A204.1 (cell line): ENCODE results near the gene INHA.

Experiments used
- FAIRE-seq: peaks from 2 replicates; lab custom pipeline; 2012; peaks lifted over from hg19 to GRCh38; lab: Jason Lieb, UNC

INHA gene

GRCh38 chr2:219572237-219573001, at the start of gene INHA:
Gene INHA (plus strand): TSS chr2:219572310. CDS start chr2:219572375, 65 bp downstream.
- FAIRE-seq = no peak

DNA sequence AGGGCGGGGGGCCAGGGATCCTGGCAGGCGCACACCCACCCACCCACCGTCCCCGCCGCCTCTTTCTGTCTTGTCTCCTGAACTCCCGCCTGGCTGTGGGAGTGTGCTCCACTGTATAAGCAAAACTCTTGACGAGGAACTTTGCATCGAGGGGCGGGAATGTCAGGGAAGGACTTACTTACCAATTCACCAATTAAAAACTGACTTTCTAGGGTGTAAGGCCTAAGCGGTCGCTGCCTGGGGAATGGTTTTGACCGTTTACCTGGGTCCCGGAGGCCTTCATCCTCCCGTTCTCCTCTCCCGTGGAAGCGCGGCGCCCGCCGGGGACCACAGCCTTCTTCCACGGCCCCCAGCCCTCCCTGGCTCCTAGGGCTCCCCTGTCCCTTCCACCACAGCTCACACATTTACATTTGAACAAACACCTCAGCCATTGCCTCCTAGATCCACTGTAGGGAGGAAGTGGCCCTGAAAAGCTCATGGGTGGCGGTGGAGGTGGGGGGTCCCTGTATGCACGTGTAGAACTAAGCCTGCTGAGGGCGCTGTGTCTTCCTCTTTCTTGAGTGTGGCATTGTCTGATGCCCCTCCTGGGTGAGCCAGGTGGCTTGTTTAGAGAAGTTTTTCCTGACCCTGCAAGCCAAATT, 49.0 kb upstream of the INHA start:
- no peak for FAIRE-seq

- no peak for FAIRE-seq
Observed at GRCh38 chr2:219524817-219525216, 47.3 kb upstream of the INHA start.

DNA sequence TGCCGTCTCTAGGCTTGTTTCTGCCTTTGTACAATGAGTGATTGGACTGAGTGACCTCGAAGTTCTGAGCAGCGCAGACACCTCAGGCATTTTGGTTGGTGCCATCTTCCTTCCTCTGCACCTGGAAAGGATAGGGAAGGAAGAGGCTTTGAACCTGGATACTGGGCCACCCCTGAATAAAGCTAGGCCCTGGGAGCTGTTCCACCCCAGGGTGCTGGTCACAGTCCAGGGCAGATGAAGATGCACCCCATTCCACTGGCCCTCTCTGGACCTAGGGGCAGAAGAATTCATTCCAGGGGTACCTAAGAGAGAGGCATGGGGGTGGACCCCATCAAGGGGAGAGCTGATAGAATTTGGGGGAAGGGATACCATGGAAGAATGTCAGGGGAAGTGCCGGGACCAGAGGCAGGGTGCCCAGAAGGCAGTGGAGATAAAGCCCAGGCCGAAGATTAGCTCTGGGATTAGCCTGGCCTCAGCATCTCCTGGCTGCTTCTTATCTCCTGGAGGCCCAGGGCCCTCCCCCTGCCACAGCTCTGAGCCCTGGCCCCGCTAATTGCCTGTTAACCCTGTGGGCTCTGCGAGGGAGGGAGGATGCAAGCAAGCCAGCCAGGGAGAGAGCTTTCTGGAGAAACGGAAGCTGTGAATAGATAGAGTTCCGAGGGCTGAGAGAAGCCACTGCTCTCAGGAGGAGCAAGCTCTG, 46.4 kb upstream of the INHA start:
- FAIRE-seq = no peak

- FAIRE-seq = no peak
Observed at GRCh38 chr2:219526320-219527075, 45.6 kb upstream of the INHA start.

DNA sequence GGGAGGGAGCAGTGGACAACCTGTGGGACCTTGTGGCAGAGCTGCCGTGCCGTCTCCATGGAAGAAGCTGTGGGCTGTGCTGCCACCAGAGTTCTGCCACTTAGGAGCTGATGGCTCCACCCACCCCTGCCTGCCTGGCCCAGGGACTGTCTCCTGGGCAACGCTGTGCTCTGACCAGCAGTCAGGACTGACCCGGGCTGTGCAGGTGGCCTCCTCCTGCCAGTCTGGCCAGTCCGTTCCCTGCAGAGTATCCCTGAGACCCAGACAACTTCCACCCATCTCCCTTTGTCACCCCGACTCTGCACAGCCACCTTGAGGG, 45.1 kb upstream of the INHA start:
- FAIRE-seq = no peak

DNA sequence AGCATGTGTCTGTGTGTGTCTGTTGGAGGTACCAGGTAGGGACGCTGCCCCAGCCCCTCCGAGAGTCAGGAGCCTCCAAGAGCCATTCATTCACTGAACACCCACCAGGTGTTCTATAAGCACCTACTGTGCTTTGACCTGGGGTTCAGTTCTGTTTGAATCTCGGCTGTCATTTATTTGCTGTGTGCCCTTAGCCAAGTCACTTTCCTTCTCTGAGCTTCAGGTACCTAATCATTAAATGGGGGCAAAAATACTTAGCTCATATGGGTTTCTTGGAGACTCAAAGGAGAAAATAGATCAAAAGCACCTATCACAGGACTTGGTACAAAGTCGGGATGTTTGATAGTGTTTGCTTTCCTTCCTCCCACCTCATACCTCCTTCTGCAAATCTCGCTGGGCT, 44.6 kb upstream of the INHA start:
- no peak for FAIRE-seq

DNA sequence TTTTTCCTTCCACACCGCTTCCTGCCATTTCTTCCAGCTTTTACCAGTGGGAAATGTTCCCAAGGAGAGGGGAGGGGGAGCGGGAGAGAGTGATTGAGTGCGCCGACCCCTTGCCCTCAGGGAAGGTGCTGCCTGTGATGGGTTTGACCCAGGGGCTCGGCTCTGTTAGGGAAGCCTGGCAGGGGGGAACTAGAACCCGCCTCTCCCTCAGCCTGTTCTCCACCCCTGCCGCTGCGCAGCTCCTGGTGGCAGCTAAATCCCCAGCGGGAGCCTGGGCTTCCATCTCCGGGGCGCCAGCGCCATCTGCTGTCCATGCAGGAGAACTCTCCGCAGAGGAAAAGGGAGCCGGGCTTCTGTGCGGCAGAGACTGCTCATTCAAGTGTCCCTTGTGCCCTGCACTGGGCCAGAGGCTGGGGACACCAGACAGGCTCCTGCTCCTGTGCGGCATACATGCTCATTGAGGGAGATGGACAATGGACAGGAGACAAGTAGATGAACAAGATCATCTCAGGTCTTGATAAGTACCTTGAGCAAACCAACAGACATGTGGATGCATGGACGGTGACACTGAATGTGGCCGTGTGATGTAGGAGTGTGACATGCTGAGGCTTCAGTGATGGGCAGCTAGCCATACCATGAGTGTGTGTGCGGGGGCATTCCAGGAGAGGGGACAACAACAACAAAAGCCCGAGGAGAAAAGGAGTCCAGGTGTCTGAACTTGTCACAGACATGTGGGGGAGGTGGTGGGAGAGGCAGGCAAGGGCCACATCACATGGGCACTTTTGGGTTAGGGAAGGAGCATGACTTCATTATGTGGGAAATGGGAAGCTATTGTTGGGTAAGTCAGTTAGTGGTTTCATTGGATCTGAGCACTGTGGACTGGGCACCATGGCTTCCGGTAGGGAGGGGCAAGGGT, 41.8 kb upstream of the INHA start:
- no peak for FAIRE-seq

DNA sequence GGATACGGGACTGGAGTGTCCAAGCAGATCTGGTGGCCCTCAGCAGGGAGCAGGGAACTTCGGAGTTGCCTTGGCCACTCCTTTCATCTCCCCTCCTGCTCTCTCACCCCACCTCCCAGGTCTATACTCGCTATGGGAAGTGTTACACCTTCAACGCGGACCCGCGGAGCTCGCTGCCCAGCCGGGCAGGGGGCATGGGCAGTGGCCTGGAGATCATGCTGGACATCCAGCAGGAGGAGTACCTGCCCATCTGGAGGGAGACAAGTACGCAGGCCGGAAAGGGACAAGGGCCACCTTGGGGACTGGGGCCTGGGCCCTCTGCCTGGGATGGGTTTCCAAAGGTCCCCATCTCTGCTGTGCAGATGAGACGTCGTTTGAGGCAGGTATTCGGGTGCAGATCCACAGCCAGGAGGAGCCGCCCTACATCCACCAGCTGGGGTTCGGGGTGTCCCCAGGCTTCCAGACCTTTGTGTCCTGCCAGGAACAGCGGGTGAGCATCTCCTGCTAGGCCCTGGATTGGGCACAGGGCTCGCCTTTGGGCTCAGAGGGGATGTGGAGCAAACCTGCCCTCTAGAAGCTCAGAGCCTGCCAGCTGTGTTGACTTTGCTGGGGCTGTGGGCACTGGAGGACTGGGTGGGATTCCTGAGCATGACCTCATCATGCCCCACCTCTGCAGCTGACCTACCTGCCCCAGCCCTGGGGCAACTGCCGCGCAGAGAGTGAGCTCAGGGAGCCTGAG, 40.3 kb upstream of the INHA start:
- FAIRE-seq = no peak

GRCh38 chr2:219532378-219532649, 39.8 kb upstream of the INHA start:
- no peak for FAIRE-seq

DNA sequence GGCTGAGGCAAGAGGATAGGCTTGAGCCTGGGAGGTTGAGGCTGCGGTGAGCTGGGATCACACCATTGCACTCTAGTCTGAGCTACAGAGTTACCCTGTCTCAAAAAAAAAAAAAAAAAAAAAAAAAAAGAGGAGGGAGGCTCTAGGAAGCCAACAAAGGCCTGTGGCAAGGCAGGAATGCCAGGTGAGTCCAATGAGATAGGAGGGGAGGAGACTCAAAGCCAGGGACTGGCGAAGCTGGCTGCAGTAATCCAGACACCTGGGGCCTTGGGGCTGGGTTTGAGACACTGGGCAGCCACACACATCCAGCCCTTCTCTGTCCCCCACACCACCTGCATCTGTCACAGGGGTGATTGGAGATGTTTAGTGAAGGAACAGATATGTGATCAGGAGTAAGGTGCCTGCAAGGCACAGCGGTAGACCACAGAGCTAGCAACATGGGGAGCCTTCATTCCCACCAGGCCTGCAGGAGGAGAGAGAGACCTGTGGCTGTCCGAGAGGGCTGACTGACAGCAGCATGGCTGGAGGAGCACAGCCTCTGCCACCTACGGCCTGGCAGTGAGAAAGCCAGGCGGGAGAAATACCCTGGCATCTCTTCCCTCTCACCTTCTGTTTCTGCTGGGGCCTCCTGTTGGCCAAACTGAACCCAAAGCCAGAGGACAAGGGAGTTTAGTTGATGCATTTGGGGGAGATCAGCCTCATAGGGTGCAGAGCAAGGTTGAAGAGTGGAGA, 38.0 kb upstream of the INHA start:
- no peak for FAIRE-seq

DNA sequence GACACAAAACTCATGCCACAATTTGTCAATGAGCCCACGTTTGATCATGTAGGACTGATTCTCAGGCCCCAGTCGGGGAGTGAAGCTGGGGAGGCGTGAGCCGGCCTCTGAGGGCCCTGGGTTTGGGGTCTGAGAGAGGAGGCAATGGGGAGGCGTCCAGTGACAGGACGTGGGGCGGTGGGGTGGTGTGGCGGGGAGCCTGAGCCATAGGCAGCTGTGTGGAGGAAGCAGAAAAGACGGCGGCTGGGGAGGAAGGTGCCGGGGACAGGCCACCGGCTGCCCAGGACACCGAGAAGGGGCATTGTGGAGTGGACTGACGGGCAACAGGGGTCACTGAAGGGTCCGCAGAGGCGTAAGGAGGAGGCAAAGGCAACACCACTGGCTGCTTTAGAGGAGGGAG, 35.7 kb upstream of the INHA start:
- FAIRE-seq = no peak

GRCh38 chr2:219536967-219537366, 35.1 kb upstream of the INHA start:
- no peak for FAIRE-seq

DNA sequence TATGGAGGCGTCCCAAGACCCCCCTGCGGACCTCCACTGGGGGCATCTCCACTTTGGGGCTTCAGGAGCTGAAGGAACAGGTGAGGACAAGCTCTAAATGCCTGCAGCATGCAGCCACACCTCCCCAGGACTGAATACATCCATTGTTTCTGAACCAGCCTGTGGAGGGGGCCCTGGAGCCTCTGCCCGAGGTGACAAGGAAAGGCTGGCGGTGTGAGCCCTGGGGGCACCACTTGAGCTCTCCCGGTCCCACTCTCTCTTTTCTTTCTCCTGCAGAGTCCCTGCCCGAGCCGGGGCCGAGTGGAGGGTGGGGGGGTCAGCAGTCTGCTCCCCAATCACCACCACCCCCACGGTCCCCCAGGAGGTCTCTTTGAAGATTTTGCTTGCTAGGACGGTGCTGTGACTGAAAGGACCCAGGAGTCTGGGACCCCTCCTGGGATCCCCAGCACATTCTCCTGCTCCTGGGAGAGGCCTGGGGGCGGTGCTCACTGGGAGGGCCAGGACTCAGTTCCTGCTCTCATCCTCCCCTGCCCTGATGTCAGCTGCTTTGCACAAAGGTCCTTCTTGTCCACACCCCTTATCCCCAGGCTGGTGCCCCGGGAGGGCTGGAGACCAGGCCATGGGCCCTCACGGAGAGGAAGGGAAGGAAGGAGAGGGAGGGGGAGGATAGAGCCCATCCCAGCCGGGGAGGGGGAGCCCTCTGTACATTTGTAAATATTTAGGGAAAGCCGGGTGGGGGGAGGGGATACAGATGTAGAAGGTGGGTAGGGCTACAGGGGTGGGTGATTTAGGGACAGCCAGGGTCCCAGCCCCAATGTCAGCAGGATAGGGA, 34.2 kb upstream of the INHA start:
- FAIRE-seq = no peak

DNA sequence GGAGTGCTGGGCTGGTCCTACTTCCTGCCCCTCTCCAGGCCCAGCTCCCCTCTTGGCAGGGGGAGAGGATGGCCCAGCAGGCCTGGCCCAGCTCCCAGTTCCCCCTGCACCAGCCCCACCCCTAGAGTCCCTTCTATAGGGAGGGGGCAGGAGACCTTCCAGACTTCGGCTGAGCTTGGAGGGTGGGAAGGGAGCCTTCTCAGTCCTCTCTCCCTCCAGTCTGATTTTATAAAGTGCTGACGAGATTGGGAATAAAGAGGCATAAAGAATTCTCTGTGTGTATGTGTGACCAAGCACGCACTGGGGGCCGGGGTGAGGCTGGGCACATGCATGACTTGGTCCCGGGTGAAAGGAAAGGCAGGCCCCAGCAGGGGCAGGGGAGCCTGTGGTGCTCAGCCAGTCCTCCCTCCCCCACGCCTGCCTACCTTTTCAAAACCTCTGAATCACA, 33.6 kb upstream of the INHA start:
- no peak for FAIRE-seq

DNA sequence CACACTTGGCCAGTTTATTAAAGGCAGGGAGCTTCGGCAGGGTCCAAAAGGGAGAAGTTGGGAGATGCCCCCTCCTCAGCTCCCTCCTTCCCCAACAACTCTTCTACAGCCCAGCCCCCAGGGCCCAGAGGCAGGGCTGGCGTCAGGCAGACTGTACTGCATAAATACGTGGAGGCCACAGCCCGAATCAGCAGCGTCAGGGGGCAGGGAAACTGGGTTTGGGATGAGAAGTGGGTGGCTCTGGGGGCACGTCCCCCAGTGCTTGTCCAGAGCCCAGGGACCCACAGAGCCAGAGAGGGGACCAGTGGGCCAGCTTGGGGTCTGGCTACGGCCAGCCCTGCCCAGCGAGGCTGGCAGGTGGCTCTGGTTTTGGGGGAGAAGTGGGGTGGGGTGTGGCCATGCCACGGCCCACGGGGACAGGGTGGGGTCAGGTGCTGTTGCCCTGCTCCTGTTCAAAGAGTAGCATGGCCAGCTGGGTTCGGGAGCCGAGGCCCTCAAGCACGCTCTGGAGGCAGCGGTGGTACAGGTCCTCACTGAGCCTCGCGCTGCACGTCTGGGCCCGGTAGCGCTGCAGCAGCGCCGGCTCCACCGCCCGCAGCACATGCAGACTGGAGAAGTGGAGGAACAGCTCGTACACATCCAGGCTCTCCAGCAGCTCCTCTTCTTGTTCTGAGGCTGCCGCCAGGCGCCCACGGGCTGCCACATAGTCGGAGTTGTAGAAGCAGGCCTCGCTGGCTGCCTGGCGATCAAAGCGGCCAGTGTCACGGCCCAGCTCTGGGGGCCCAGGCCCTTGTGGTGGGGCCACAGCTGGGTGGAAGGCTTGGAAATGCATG, 32.9 kb upstream of the INHA start:
- no peak for FAIRE-seq

DNA sequence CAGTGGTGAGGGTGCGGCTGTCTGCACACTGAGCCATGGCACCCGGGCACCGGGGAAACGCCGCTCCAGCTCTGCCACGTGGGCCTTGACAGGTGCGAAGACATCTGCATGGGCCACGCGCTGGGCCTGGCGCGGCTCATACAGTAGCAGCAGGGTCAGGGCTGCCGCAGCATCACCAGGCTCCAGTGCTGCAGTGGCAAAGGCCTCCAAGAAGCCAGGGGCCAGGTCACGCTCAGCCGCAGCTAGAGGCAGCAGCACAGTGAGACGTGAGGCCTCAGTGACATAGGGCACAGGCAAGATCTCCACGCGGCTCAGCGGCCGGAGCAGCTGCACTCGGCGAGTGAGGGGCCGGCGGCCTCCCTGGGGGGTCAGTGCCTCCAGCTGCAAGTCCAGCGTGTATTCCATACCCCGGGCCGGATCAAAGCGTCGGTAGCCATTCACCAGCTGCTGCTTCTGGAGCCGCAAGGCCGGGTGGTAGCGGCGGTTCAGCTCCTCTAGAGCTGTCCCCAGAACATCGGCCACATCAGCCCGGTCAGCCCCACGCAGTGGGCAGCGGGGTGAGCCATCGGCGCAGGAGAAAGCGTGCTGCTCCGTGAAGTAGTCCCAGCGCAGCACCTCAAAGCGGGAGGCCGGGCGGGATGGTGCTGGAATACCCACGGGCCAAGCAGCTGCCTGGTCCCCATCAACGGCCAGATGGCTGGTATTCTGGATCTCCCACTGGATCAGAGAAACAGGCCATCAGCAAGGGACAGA, 32.0 kb upstream of the INHA start:
- no peak for FAIRE-seq
